IMR-90 (cell line): ENCODE results near the gene MYPN. TPM values are rescaled to one million over a fixed set of nuclear protein-coding genes. Genes with fewer than 3 reads are reported as not detected.

Experiments
- ATAC-seq: fragments of 200-7000 bp; cut with Tn5 transposase; 2 replicates; pipeline ENCODE4 v1.9.1; 2020; ENCODE audit warnings: low read depth, mild to moderate bottlenecking, moderate library complexity
- BruUV-seq: library from RNA; stranded (reverse); fragments of 400-500 nt; replicated peaks from 2 replicates; lab custom pipeline; 2021; lab: Mats Ljungman, UMichigan
- CTCF ChIA-PET: fragments of 300-600 bp; formaldehyde crosslinking; extraction: SDS; loops from one replicate; lab custom pipeline; 2021; ENCODE audit warnings: antibody characterized with exemption; lab: Yijun Ruan, JAX
- POLR2A ChIA-PET: fragments of 300-600 bp; sonication (Branson Sonifier 250); formaldehyde crosslinking; loops from one replicate; lab custom pipeline; 2022; ENCODE audit warnings: antibody characterized with exemption; ENCODE audit not compliant: unreplicated experiment; lab: Charles Lee
- DNase-seq: peaks from one replicate; pipeline ENCODE4 v3.0.0; 2013
- H2AFZ ChIP-seq: replicated peaks from 2 replicates; pipeline ENCODE3; 2013; ENCODE audit warnings: low read length, mild to moderate bottlenecking; ENCODE audit not compliant: poor library complexity
- H2AK5ac ChIP-seq: 2 replicates; pipeline ENCODE4 v1.6.1; 2013; ENCODE audit warnings: low read depth, low read length, inconsistent platforms
- H2AK9ac ChIP-seq: replicated peaks from 2 replicates; pipeline ENCODE3; 2013; ENCODE audit warnings: mild to moderate bottlenecking, low read depth, low read length, moderate library complexity; ENCODE audit not compliant: poor library complexity
- H2BK120ac ChIP-seq: 2 replicates; pipeline ENCODE4 v1.6.1; 2013; ENCODE audit warnings: low read depth, low read length, inconsistent platforms
- H2BK15ac ChIP-seq: 3 replicates; pipeline ENCODE4 v1.6.1; 2013; ENCODE audit warnings: low read depth, low read length, inconsistent platforms
- H2BK20ac ChIP-seq: 2 replicates; pipeline ENCODE4 v1.6.1; 2013; ENCODE audit warnings: low read depth, mild to moderate bottlenecking, inconsistent platforms, low read length, moderate library complexity
- H2BK5ac ChIP-seq: 2 replicates; pipeline ENCODE4 v1.6.1; 2013; ENCODE audit warnings: mild to moderate bottlenecking, low read depth, low read length, inconsistent platforms; ENCODE audit not compliant: poor library complexity, severe bottlenecking
- H3K14ac ChIP-seq: replicated peaks from 2 replicates; pipeline ENCODE4 v1.6.1; 2013; ENCODE audit warnings: low read depth, low read length, inconsistent platforms
- H3K18ac ChIP-seq: 2 replicates; pipeline ENCODE4 v1.6.1; 2013; ENCODE audit warnings: low read depth, low read length, control low read depth
- H3K23ac ChIP-seq: 2 replicates; pipeline ENCODE4 v1.6.1; 2013; ENCODE audit warnings: low read depth, low read length, inconsistent platforms
- H3K27ac ChIP-seq: 2 replicates; pipeline ENCODE4 v1.5.1; 2013; ENCODE audit warnings: mild to moderate bottlenecking, control low read depth, low read length; ENCODE audit not compliant: insufficient read depth
- H3K27me3 ChIP-seq: 2 replicates; pipeline ENCODE4 v1.6.1; 2013; ENCODE audit warnings: low read length; ENCODE audit not compliant: control insufficient read depth, insufficient read depth
- H3K36me3 ChIP-seq: 2 replicates; pipeline ENCODE4 v1.6.1; 2013; ENCODE audit warnings: low read length, mixed read lengths; ENCODE audit not compliant: control insufficient read depth, insufficient read depth
- H3K4ac ChIP-seq: 2 replicates; pipeline ENCODE4 v1.6.1; 2013; ENCODE audit warnings: low read depth, low read length, inconsistent platforms
- H3K4me1 ChIP-seq: 2 replicates; pipeline ENCODE4 v1.6.1; 2013; ENCODE audit warnings: low read length, mixed read lengths; ENCODE audit not compliant: control insufficient read depth, insufficient read depth
- H3K4me2 ChIP-seq: 2 replicates; pipeline ENCODE4 v1.6.1; 2013; ENCODE audit warnings: low read depth, mild to moderate bottlenecking, control low read depth, low read length, moderate library complexity
- H3K4me3 ChIP-seq: 2 replicates; pipeline ENCODE4 v1.5.1; 2013; ENCODE audit warnings: low read depth, mild to moderate bottlenecking, control low read depth, low read length, moderate library complexity; ENCODE audit not compliant: insufficient read depth
- H3K56ac ChIP-seq: 2 replicates; pipeline ENCODE4 v1.6.1; 2013; ENCODE audit warnings: low read length, inconsistent platforms; ENCODE audit not compliant: insufficient read depth; ENCODE audit errors: extremely low read depth
- H3K79me1 ChIP-seq, 2 experiments: 2 replicates each; pipeline ENCODE4 v1.6.1; 2013; ENCODE audit warnings: low read length in 2 of 2, inconsistent platforms in 1 of 2, low read depth in 1 of 2
- H3K9ac ChIP-seq: 2 replicates; pipeline ENCODE4 v1.6.1; 2013; ENCODE audit warnings: low read depth, low read length, control low read depth
- H3K9me1 ChIP-seq: 2 replicates; pipeline ENCODE4 v1.6.1; 2013; ENCODE audit warnings: low read length, inconsistent platforms; ENCODE audit not compliant: insufficient read depth
- H3K9me3 ChIP-seq: 2 replicates; pipeline ENCODE4 v1.6.1; 2013; ENCODE audit warnings: low read length; ENCODE audit not compliant: control insufficient read depth, insufficient read depth
- H4K20me1 ChIP-seq: 2 replicates; pipeline ENCODE4 v1.6.1; 2013; ENCODE audit warnings: low read length, inconsistent platforms; ENCODE audit not compliant: insufficient read depth
- H4K5ac ChIP-seq: 2 replicates; pipeline ENCODE4 v1.6.1; 2013; ENCODE audit warnings: mild to moderate bottlenecking, low read depth, low read length, control low read depth
- H4K8ac ChIP-seq, 2 experiments: 2 replicates each; pipeline ENCODE4 v1.6.1; 2013; ENCODE audit warnings: low read depth in 2 of 2, low read length in 2 of 2, control low read depth in 1 of 2, inconsistent platforms in 1 of 2
- H4K91ac ChIP-seq: 2 replicates; pipeline ENCODE4 v1.6.1; 2013; ENCODE audit warnings: low read depth, low read length, inconsistent platforms; ENCODE audit not compliant: insufficient read depth
- POLR2A ChIP-seq: IDR thresholded peaks from 2 replicates; pipeline ENCODE4 v1.6.1; 2012; ENCODE audit warnings: mild to moderate bottlenecking, low read depth, low read length
- RAD21 ChIP-seq: IDR thresholded peaks from 2 replicates; pipeline ENCODE4 v1.6.1; 2012; ENCODE audit warnings: low read length, improper control_type of control experiment
- RCOR1 ChIP-seq: IDR thresholded peaks from 2 replicates; pipeline ENCODE4 v1.6.1; 2012; ENCODE audit warnings: mild to moderate bottlenecking, low read length, improper control_type of control experiment; ENCODE audit not compliant: insufficient replicate concordance
- SMC3 ChIP-seq: fragments of 150-350 bp; IDR thresholded peaks from 2 replicates; pipeline ENCODE4 v1.6.1; 2016; ENCODE audit warnings: low read depth, mild to moderate bottlenecking, antibody characterized with exemption, low read length, moderate library complexity
- WGBS, 2 experiments: methylation state at CpG; one replicate each; pipeline versions ENCODE4 v1.1.5 to v1.1.7; 2013; ENCODE audit warnings: missing lambda C conversion rate in 2 of 2; ENCODE audit not compliant: insufficient read length in 1 of 2; ENCODE audit errors: extremely low coverage in 2 of 2; 5-methylcytosine and 5-hydroxymethylcytosine counted together
- dilution Hi-C: fragments of 300-500 bp; cut with HindIII; formaldehyde crosslinking; loops from one replicate; pipeline ENCODE4 v1.14.3; 2018; ENCODE audit warnings: low sequenced_read_pairs; ENCODE audit not compliant: unreplicated experiment
- in situ Hi-C: fragments of 300-500 bp; cut with MboI; formaldehyde crosslinking; loops from 3 replicates; pipeline ENCODE4 v1.14.3; 2019; ENCODE audit warnings: low sequenced_read_pairs, inconsistent platforms, mixed read lengths
- intact Hi-C: fragments of 100-400 bp; cut with micrococcal nuclease; formaldehyde crosslinking; loops from 2 replicates; pipeline ENCODE4 v1.10.0; 2022
- polyA plus RNA-seq, 3 experiments: library from polyadenylated mRNA; depleted of rRNA; stranded (reverse); fragments of >200 nt; gene quantifications; 2 replicates each; pipeline ENCODE4 v1.2.3, GENCODE V29; 2012; ENCODE audit warnings: low replicate concordance in 1 of 3
- total RNA-seq: library from RNA; depleted of rRNA; stranded (reverse); fragments of >200 nt; gene quantifications from 2 replicates; pipeline ENCODE4 v1.2.3, GENCODE V29; 2012
- TF ChIP-seq, protein P1 (sequence below): fragments of 150-350 bp; IDR thresholded peaks from 2 replicates; pipeline ENCODE4 v1.6.1; 2017; ENCODE audit warnings: mild to moderate bottlenecking, antibody characterized with exemption, low read length, low read depth
- TF ChIP-seq, protein P2 (sequence below): fragments of 150-350 bp; IDR thresholded peaks from 2 replicates; pipeline ENCODE4 v1.6.1; 2016; ENCODE audit warnings: low read depth, mild to moderate bottlenecking, low read length, moderate library complexity, borderline replicate concordance

Gene MYPN
- total and polyA plus RNA-seq, 2 of the 4 experiments (the other 2 are of a cell fraction): 7.8 to 13.1 TPM

DNA sequence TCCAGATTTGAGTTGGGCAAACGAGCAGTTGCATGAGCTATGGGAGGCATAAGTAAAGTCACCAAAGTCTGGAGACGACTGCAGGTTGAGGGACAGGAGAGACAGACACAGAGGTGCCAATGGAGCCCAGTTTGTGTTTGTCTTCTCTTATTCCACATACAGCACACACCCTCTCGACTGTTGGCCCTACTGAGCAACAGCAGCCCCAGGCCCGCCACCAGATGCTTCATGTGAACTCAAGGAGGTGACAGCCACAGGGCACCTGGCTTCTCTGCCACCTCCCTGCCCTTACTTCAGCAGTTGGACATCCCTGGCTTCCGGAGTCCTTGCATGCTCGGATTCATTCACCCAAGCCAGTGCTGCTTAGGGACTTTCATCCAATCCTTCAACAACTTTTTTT, 129.1 kb downstream of the MYPN start:
- TF ChIP-seq, protein P1, sequence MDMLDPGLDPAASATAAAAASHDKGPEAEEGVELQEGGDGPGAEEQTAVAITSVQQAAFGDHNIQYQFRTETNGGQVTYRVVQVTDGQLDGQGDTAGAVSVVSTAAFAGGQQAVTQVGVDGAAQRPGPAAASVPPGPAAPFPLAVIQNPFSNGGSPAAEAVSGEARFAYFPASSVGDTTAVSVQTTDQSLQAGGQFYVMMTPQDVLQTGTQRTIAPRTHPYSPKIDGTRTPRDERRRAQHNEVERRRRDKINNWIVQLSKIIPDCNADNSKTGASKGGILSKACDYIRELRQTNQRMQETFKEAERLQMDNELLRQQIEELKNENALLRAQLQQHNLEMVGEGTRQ: no peak
- TF ChIP-seq RCOR1 (no peak), SMC3 (no peak), POLR2A (no peak), RAD21 (no peak)
- TF ChIP-seq, protein P2, sequence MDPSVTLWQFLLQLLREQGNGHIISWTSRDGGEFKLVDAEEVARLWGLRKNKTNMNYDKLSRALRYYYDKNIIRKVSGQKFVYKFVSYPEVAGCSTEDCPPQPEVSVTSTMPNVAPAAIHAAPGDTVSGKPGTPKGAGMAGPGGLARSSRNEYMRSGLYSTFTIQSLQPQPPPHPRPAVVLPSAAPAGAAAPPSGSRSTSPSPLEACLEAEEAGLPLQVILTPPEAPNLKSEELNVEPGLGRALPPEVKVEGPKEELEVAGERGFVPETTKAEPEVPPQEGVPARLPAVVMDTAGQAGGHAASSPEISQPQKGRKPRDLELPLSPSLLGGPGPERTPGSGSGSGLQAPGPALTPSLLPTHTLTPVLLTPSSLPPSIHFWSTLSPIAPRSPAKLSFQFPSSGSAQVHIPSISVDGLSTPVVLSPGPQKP: no peak
- Histone ChIP-seq H2BK120ac (no peak overlapping the region), H4K91ac (no peak overlapping the region), H3K9ac (no peak overlapping the region), H2BK15ac (no peak overlapping the region), H3K36me3 (no peaks in the 10 kb centered on the region), H3K18ac (no peak overlapping the region), H3K27ac (no peak overlapping the region), H4K8ac (no peak overlapping the region), H3K14ac (no peak overlapping the region), H3K27me3 (peaks cover 37% of the 10 kb centered on the region), H2AK5ac (no peak overlapping the region), H2BK5ac (no peak overlapping the region), H3K79me1 (no peaks in the 10 kb centered on the region), H3K9me3 (no peaks in the 10 kb centered on the region), H3K23ac (no peak overlapping the region), H3K4ac (no peak overlapping the region), H4K20me1 (no peaks in the 10 kb centered on the region), H3K9me1 (no peaks in the 10 kb centered on the region), H3K4me3 (no peak overlapping the region), H4K5ac (no peak overlapping the region), H3K56ac (no peak overlapping the region), H2AK9ac (no peak overlapping the region), H3K4me2 (no peak overlapping the region), H2BK20ac (no peak overlapping the region), H3K4me1 (peaks cover 5% of the 10 kb centered on the region; the same call in 1 of the 2 replicates), H2AFZ (no peak overlapping the region)
- DNase-seq (no peak), ATAC-seq (no peak)
- WGBS, 2 experiments: 87% methylated on average over 3 of the region's 6 CpGs; no CpG with 5 or more reads in 1 of the 2 experiments
- intact Hi-C loops (no loop called here), dilution Hi-C loops (no loop called here), in situ Hi-C loops (no loop called here)
- ChIA-PET CTCF (no interaction called here), POLR2A (no interaction called here)
- BruUV-seq: no TSS peak
